Left ventricle myocardium inferior (tissue), 1 donor: ENCODE measurements around the gene CDKL5. TPM values are rescaled to one million over a fixed set of nuclear protein-coding genes. Genes with fewer than 3 reads are reported as not detected.

Source experiments
- DNase-seq: peaks from one replicate; pipeline ENCODE4 v3.0.0-alpha.2; 2020
- H3K27ac ChIP-seq: fragments of 200-600 bp; replicated peaks from 2 replicates; pipeline ENCODE4 v1.8.0; 2021
- H3K27me3 ChIP-seq: fragments of 200-600 bp; 2 replicates; pipeline ENCODE4 v1.8.0; 2021; ENCODE audit warnings: low read depth
- H3K36me3 ChIP-seq: fragments of 200-600 bp; 2 replicates; pipeline ENCODE4 v1.8.0; 2021
- H3K4me1 ChIP-seq: fragments of 200-600 bp; 2 replicates; pipeline ENCODE4 v1.8.0; 2021
- H3K4me3 ChIP-seq: fragments of 200-600 bp; 2 replicates; pipeline ENCODE4 v1.8.0; 2021; ENCODE audit warnings: mild to moderate bottlenecking, moderate library complexity
- H3K9me3 ChIP-seq: fragments of 200-600 bp; replicated peaks from 2 replicates; pipeline ENCODE4 v1.8.0; 2021
- CTCF ChIP-seq: fragments of 200-600 bp; IDR thresholded peaks from 2 replicates; pipeline ENCODE4 v1.8.0; 2021; ENCODE audit warnings: antibody characterized with exemption, mild to moderate bottlenecking, borderline replicate concordance
- intact Hi-C: fragments of 100-400 bp; cut with micrococcal nuclease; formaldehyde crosslinking; loops from one replicate; pipeline ENCODE4 v1.11.0; 2022
- long read RNA-seq: library from polyadenylated mRNA; unstranded; transcript quantifications from one replicate; pipeline ENCODE4 v2.0.0, GENCODE V29; 2021
- total RNA-seq: library from RNA; stranded (reverse); fragmentation: NEBNext Ultra II Directional; extraction: Animal tissue kit (Norgen Biotek cat#: 25700); gene quantifications from one replicate; pipeline ENCODE4 v1.2.1, GENCODE V29; 2021
- donor health status: DM: no; HTN: yes; CAD: no; lungs with severe emphysema.

CDKL5 gene
- 9.3 TPM for total RNA-seq
- long read RNA-seq, partial matches to known transcripts: 1 of 7 reads
- long read RNA-seq, other reads (novel, unspliced or antisense): 6 of 7 reads

GRCh38 chrX:18425199-18426003 lies at the start of gene CDKL5:
TSS of gene CDKL5 (plus strand) at chrX:18425608. CDS start at chrX:18507097, 81,489 bp downstream.
- TF ChIP-seq CTCF: no peak
- H3K9me3 ChIP-seq: no peaks in the 10 kb centered on the region
- peak; percentile 96 for DNase-seq
- intact Hi-C loops: no loop called here
- peak within 1 kb of the TSS; percentile 85 for H3K4me3 ChIP-seq
- peak within 1 kb of the TSS; percentile 88 for H3K27ac ChIP-seq
- no peaks in the 10 kb centered on the region for H3K27me3 ChIP-seq
- no peaks in the 10 kb centered on the region for H3K4me1 ChIP-seq
- H3K36me3 ChIP-seq: no peaks in the 10 kb centered on the region

- H3K4me3 ChIP-seq: no peak overlapping the region
- H3K36me3 ChIP-seq: no peaks in the 10 kb centered on the region
- TF ChIP-seq CTCF: peak; percentile 50
- no peaks in the 10 kb centered on the region for H3K4me1 ChIP-seq
- H3K27ac ChIP-seq: no peak overlapping the region
- no peak for DNase-seq
- H3K27me3 ChIP-seq: no peaks in the 10 kb centered on the region
- intact Hi-C loops: no loop called here
- no peaks in the 10 kb centered on the region for H3K9me3 ChIP-seq
These were observed 47.6 kb upstream of the CDKL5 start for GRCh38 chrX:18377796-18378195.

- TF ChIP-seq CTCF: no peak
- H3K9me3 ChIP-seq: no peaks in the 10 kb centered on the region
- intact Hi-C loops: loop anchor here (5.0 kb wide), 1 partner anchor 942 kb away; no protein-coding TSS in a partner anchor
- no peak for DNase-seq
- H3K4me1 ChIP-seq: no peaks in the 10 kb centered on the region
- no peak overlapping the region for H3K4me3 ChIP-seq
- no peaks in the 10 kb centered on the region for H3K36me3 ChIP-seq
- no peak overlapping the region for H3K27ac ChIP-seq
- H3K27me3 ChIP-seq: no peaks in the 10 kb centered on the region
These were observed 35.4 kb upstream of the CDKL5 start for GRCh38 chrX:18389966-18390365.

GRCh38 chrX:18390941-18391538 lies 34.4 kb upstream of the CDKL5 start:
- Histone ChIP-seq H3K27me3 (no peaks in the 10 kb centered on the region), H3K36me3 (no peaks in the 10 kb centered on the region), H3K4me3 (no peak overlapping the region), H3K4me1 (no peaks in the 10 kb centered on the region), H3K9me3 (no peaks in the 10 kb centered on the region), H3K27ac (no peak overlapping the region)
- intact Hi-C loops: loop anchor here (5.0 kb wide), 1 partner anchor 941 kb away; no protein-coding TSS in a partner anchor
- peak; percentile 68 for TF ChIP-seq CTCF
- peak; percentile 37 for DNase-seq

- DNase-seq: no peak
- Histone ChIP-seq H3K36me3 (no peaks in the 10 kb centered on the region), H3K27ac (no peak overlapping the region), H3K4me3 (no peak overlapping the region), H3K9me3 (no peaks in the 10 kb centered on the region), H3K27me3 (no peaks in the 10 kb centered on the region), H3K4me1 (no peaks in the 10 kb centered on the region)
- intact Hi-C loops: loop anchor here (5.0 kb wide), 1 partner anchor 938 kb away; no protein-coding TSS in a partner anchor
- no peak for TF ChIP-seq CTCF
These were observed 30.9 kb upstream of the CDKL5 start for GRCh38 chrX:18394477-18394876.
